H1 (cell line): ENCODE results near the gene DNAJC11. TPM values are rescaled to one million over a fixed set of nuclear protein-coding genes. Genes with fewer than 3 reads are reported as not detected.

ENCODE experiments used
- ATF2 ChIP-seq: IDR thresholded peaks from 2 replicates; pipeline ENCODE4 v1.6.1; 2012; ENCODE audit warnings: low read length, inconsistent platforms
- CHD7 ChIP-seq: fragments of 300-600 bp; sonication (generic); IDR thresholded peaks from 2 replicates; pipeline ENCODE4 v1.7.1; 2012; ENCODE audit warnings: low read length, moderate library complexity, mild to moderate bottlenecking, inconsistent platforms; ENCODE audit not compliant: insufficient replicate concordance
- CREB1 ChIP-seq: IDR thresholded peaks from 2 replicates; pipeline ENCODE4 v1.6.1; 2012; ENCODE audit warnings: inconsistent platforms
- CTCF ChIP-seq, 3 experiments: IDR thresholded peaks; 1 replicate in 2 of 3; 2 replicates in 1 of 3; pipeline versions ENCODE4 v1.5.1 to v1.6.1; 2011; ENCODE audit warnings: low read length in 3 of 3, mild to moderate bottlenecking in 3 of 3, inconsistent platforms in 2 of 3, low read depth in 1 of 3, moderate library complexity in 1 of 3; ENCODE audit not compliant: insufficient read depth in 1 of 3; ENCODE audit errors: control extremely low read depth in 1 of 3
- KDM4A ChIP-seq: IDR thresholded peaks from one replicate; pipeline ENCODE4 v1.7.1; 2012; ENCODE audit warnings: low read depth, mild to moderate bottlenecking, moderate library complexity, low read length, inconsistent platforms; ENCODE audit not compliant: severe bottlenecking
- SUZ12 ChIP-seq: fragments of 200-600 bp; sonication (generic); IDR thresholded peaks from 2 replicates; pipeline ENCODE4 v1.6.1; 2012; ENCODE audit warnings: mild to moderate bottlenecking, inconsistent platforms, low read length, moderate library complexity, mixed read lengths
- polyA plus RNA-seq, 7 experiments: library from polyadenylated mRNA; depleted of rRNA in 3 of 7; stranded (reverse) in 5 of 7; unstranded in 2 of 7; fragments of >200 nt in 5 of 7; fragments of 200-250 nt in 2 of 7; gene quantifications; 1 replicate in 5 of 7; 2 replicates in 1 of 7; 4 replicates in 1 of 7; pipeline versions ENCODE4 v1.2.1 to v1.2.3, GENCODE V29; 2011 to 2013; ENCODE audit warnings: missing spikeins in 2 of 7, mixed read lengths in 2 of 7
- total RNA-seq: library from RNA; stranded (reverse); fragmentation: NEBNext Ultra II Directional; extraction: Animal tissue kit (Norgen Biotek cat#: 25700); gene quantifications from 2 replicates; pipeline ENCODE4 v1.2.1, GENCODE V29; 2021

The DNAJC11 gene
- total and polyA plus RNA-seq, 2 of the 8 experiments (the other 6 are each of a cell fraction or from before 2014, with no cell fraction given) = 43.9 to 90.9 TPM

GRCh38 chr1:6651909-6652308 is 49.7 kb downstream of the DNAJC11 start (continued):
- TF ChIP-seq ATF2 = no peak
- no peak for TF ChIP-seq CHD7
- no peak for TF ChIP-seq CREB1
- no peak for TF ChIP-seq CTCF (IDR thresholded peaks at IDR 0.05; ENCODE audit: control extremely low read depth in 1 of 3, insufficient read depth in 1 of 3, low read depth in 1 of 3, low read length in 3 of 3)
- TF ChIP-seq KDM4A = no peak
- no peak for TF ChIP-seq SUZ12
